HG03575 (cell line): ENCODE results near the gene SLC36A3.
"Not testable (repeated sequence)": the region's sequence is repeated elsewhere in the genome, so short reads cannot be mapped to it uniquely, and the experiment has no call there.

Experiments
- ATAC-seq: cut with Tn5 transposase; IDR thresholded peaks from one replicate; pipeline ENCODE4 v1.9.1; 2021; ENCODE audit not compliant: unreplicated experiment, insufficient number of reproducible peaks, low FRiP score; ENCODE audit errors: extremely low read depth

SLC36A3 gene

GRCh38 chr5:151271336-151271735 is 32.2 kb downstream of the SLC36A3 start:
- no peak for ATAC-seq

- peak; percentile 90 for ATAC-seq
Measured at GRCh38 chr5:151270599-151270998, 33.0 kb downstream of the SLC36A3 start.

- ATAC-seq: no peak
Measured at GRCh38 chr5:151267491-151268260, 35.9 kb downstream of the SLC36A3 start.

- no peak for ATAC-seq
Measured at GRCh38 chr5:151264113-151264512, 39.5 kb downstream of the SLC36A3 start.

- ATAC-seq: no peak
Measured at GRCh38 chr5:151262532-151262931, 41.0 kb downstream of the SLC36A3 start.

GRCh38 chr5:151259931-151260330 is 43.6 kb downstream of the SLC36A3 start:
- no peak for ATAC-seq

- no peak for ATAC-seq
Measured at GRCh38 chr5:151258816-151259215, 44.8 kb downstream of the SLC36A3 start.

- ATAC-seq: no peak
Measured at GRCh38 chr5:151258201-151258611, 45.4 kb downstream of the SLC36A3 start.

GRCh38 chr5:151257731-151258181 is 45.8 kb downstream of the SLC36A3 start:
- no peak for ATAC-seq

GRCh38 chr5:151255621-151256286 is 47.8 kb downstream of the SLC36A3 start:
- peak; percentile 28 for ATAC-seq

GRCh38 chr5:151254990-151255389 is 48.6 kb downstream of the SLC36A3 start:
- ATAC-seq: not testable (repeated sequence)

- ATAC-seq: no peak
Measured at GRCh38 chr5:151254556-151254955, 49.0 kb downstream of the SLC36A3 start.

- no peak for ATAC-seq
Measured at GRCh38 chr5:151253605-151253950, 50.0 kb downstream of the SLC36A3 start.

GRCh38 chr5:151252762-151253604 is 50.6 kb downstream of the SLC36A3 start, which contains the start of gene GM2A:
GM2A (plus strand) TSS chr5:151253185; CDS start chr5:151253217, 32 bp downstream.
- ATAC-seq: peak; percentile 55

- no peak for ATAC-seq
Measured at GRCh38 chr5:151251621-151252020, 51.9 kb downstream of the SLC36A3 start.

GRCh38 chr5:151251001-151251551 is 52.5 kb downstream of the SLC36A3 start:
- no peak for ATAC-seq

GRCh38 chr5:151250346-151251000 is 53.1 kb downstream of the SLC36A3 start:
- no peak for ATAC-seq

- no peak for ATAC-seq
Measured at GRCh38 chr5:151249281-151249680, 54.3 kb downstream of the SLC36A3 start.

- ATAC-seq: no peak
Measured at GRCh38 chr5:151248651-151249050, 54.9 kb downstream of the SLC36A3 start.
